OCI-LY7 (cell line): ENCODE results near the gene KIN. TPM values are rescaled to one million over a fixed set of nuclear protein-coding genes. Genes with fewer than 3 reads are reported as not detected.

Source experiments
- BruUV-seq: library from RNA; stranded (reverse); fragments of 400-500 nt; replicated peaks from 2 replicates; lab custom pipeline; 2021; lab: Mats Ljungman, UMichigan
- CTCF ChIA-PET: fragments of 300-600 bp; sonication (Branson Sonifier 250); formaldehyde crosslinking; loops from one replicate; lab custom pipeline; 2022; ENCODE audit warnings: antibody characterized with exemption; ENCODE audit not compliant: unreplicated experiment; lab: Charles Lee
- POLR2A ChIA-PET: fragments of 300-600 bp; sonication (Branson Sonifier 250); formaldehyde crosslinking; loops from one replicate; lab custom pipeline; 2022; ENCODE audit warnings: antibody characterized with exemption; lab: Charles Lee
- DNase-seq: peaks from one replicate; pipeline ENCODE4 v3.0.0-alpha.2; 2015; ENCODE audit warnings: low spot score
- H2AFZ ChIP-seq: fragments of 200-600 bp; sonication (generic), shearing (Covaris generic); 2 replicates; pipeline ENCODE4 v1.6.1; 2014; ENCODE audit warnings: mild to moderate bottlenecking, antibody characterized with exemption, low read length, moderate library complexity
- H3K27ac ChIP-seq: fragments of 200-600 bp; sonication (generic); 2 replicates; pipeline ENCODE4 v1.5.1; 2014; ENCODE audit warnings: mixed run types, low read depth, mild to moderate bottlenecking, moderate library complexity, low read length, inconsistent platforms; ENCODE audit not compliant: poor library complexity, severe bottlenecking
- H3K36me3 ChIP-seq: fragments of 200-600 bp; sonication (generic); 2 replicates; pipeline ENCODE4 v1.6.1; 2014; ENCODE audit warnings: mild to moderate bottlenecking, antibody characterized with exemption, low read length, moderate library complexity, mixed read lengths; ENCODE audit not compliant: insufficient read depth
- H3K4me1 ChIP-seq: fragments of 200-600 bp; sonication (generic); 2 replicates; pipeline ENCODE4 v1.5.1; 2014; ENCODE audit warnings: mild to moderate bottlenecking, low read length; ENCODE audit not compliant: insufficient read depth, poor library complexity, severe bottlenecking
- H3K4me2 ChIP-seq: fragments of 200-600 bp; sonication (generic); 2 replicates; pipeline ENCODE4 v1.6.1; 2014; ENCODE audit warnings: mild to moderate bottlenecking, low read length
- H3K4me3 ChIP-seq: fragments of 200-600 bp; sonication (generic); 2 replicates; pipeline ENCODE4 v1.5.1; 2014; ENCODE audit warnings: mild to moderate bottlenecking, low read depth, low read length; ENCODE audit not compliant: poor library complexity, severe bottlenecking
- H3K79me2 ChIP-seq: fragments of 200-600 bp; sonication (generic); 2 replicates; pipeline ENCODE4 v1.6.1; 2016; ENCODE audit warnings: low read depth, mild to moderate bottlenecking, low read length, moderate library complexity, mixed read lengths; ENCODE audit not compliant: insufficient read depth
- H3K9me2 ChIP-seq: fragments of 200-600 bp; sonication (generic); 2 replicates; pipeline ENCODE4 v1.6.1; 2016; ENCODE audit warnings: mild to moderate bottlenecking, low read length, mixed read lengths; ENCODE audit not compliant: insufficient read depth
- H3K9me3 ChIP-seq: fragments of 200-600 bp; sonication (generic); 2 replicates; pipeline ENCODE4 v1.6.1; 2014; ENCODE audit warnings: mild to moderate bottlenecking, mixed run types, low read length, mixed read lengths
- H4K20me1 ChIP-seq: fragments of 200-600 bp; sonication (generic); 2 replicates; pipeline ENCODE4 v1.6.1; 2014; ENCODE audit warnings: mild to moderate bottlenecking, antibody characterized with exemption, low read length, moderate library complexity, mixed read lengths; ENCODE audit not compliant: insufficient read depth
- CTCF ChIP-seq: fragments of 200-600 bp; sonication (generic); conservative IDR thresholded peaks from 2 replicates; pipeline ENCODE4 v1.5.1; 2014; ENCODE audit warnings: mild to moderate bottlenecking, antibody characterized with exemption, low read length, moderate library complexity, mixed read lengths
- EZH2phosphoT487 ChIP-seq: fragments of 200-600 bp; sonication (generic); IDR thresholded peaks from 2 replicates; pipeline ENCODE4 v1.6.1; 2018; ENCODE audit warnings: low read depth, borderline replicate concordance, mild to moderate bottlenecking, mixed run types, antibody characterized with exemption, low read length, moderate library complexity, mixed read lengths
- intact Hi-C: fragments of 100-400 bp; cut with micrococcal nuclease; formaldehyde crosslinking; loops from one replicate; pipeline ENCODE4 v1.10.0; 2022; ENCODE audit not compliant: unreplicated experiment
- total RNA-seq, 2 experiments: library from RNA; depleted of rRNA in 1 of 2; stranded (reverse); fragments of >200 nt in 1 of 2; shearing (Covaris generic) in 1 of 2; gene quantifications; 2 replicates each; pipeline ENCODE4 v1.2.3, GENCODE V29; 2014 to 2022

Gene KIN
- total RNA-seq, 2 experiments from 2014 or later = 12.0 to 15.5 TPM

- H3K9me3 ChIP-seq = no peaks in the 10 kb centered on the region
- H3K4me2 ChIP-seq = no peak overlapping the region
- no peak overlapping the region for H2AFZ ChIP-seq
- no peaks in the 10 kb centered on the region for H3K9me2 ChIP-seq
- TF ChIP-seq EZH2phosphoT487 (no peak), CTCF (no peak)
- DNase-seq = no peak
- H3K27ac ChIP-seq = no peak overlapping the region
- no TSS peak for BruUV-seq
- no peaks in the 10 kb centered on the region for H3K79me2 ChIP-seq
- intact Hi-C loops = no loop called here
- no peaks in the 10 kb centered on the region for H3K4me1 ChIP-seq
- H3K36me3 ChIP-seq = no peaks in the 10 kb centered on the region
- ChIA-PET POLR2A (no interaction called here), CTCF (no interaction called here)
- no peak overlapping the region for H3K4me3 ChIP-seq
- no peaks in the 10 kb centered on the region for H4K20me1 ChIP-seq
These were observed 85.4 kb downstream of the KIN start for GRCh38 chr10:7702288-7702812.

GRCh38 chr10:7701158-7701742 lies 86.5 kb downstream of the KIN start:
- TF ChIP-seq CTCF (no peak), EZH2phosphoT487 (no peak)
- POLR2A ChIA-PET = no interaction called here

More at GRCh38 chr10:7701158-7701742, 86.5 kb downstream of the KIN start:
- H3K4me3 ChIP-seq = no peak overlapping the region
- no peaks in the 10 kb centered on the region for H3K9me2 ChIP-seq
- intact Hi-C loops = no loop called here
- no peaks in the 10 kb centered on the region for H3K79me2 ChIP-seq
- H3K4me2 ChIP-seq = no peak overlapping the region
- DNase-seq = no peak
- CTCF ChIA-PET = no interaction called here
- no peaks in the 10 kb centered on the region for H3K4me1 ChIP-seq
- H3K27ac ChIP-seq = no peak overlapping the region
- no peaks in the 10 kb centered on the region for H3K9me3 ChIP-seq
- H2AFZ ChIP-seq = no peak overlapping the region
- BruUV-seq = no TSS peak
- H3K36me3 ChIP-seq = no peaks in the 10 kb centered on the region
- no peaks in the 10 kb centered on the region for H4K20me1 ChIP-seq

Other genes with a start within 250 kb of the KIN start
- gene ITIH5, start 121.0 kb downstream of the KIN start, total RNA-seq (2014; rRNA removed; shearing (Covaris generic)) = not detected in 2 replicates
- gene ITIH5, start 121.0 kb downstream of the KIN start, total RNA-seq (2022) = not detected in 2 replicates
- gene ITIH2, start 84.7 kb downstream of the KIN start, total RNA-seq (2014; rRNA removed; shearing (Covaris generic)) = not detected in 2 replicates
- not detected in 2 replicates for gene ITIH2, start 84.7 kb downstream of the KIN start, total RNA-seq (2022)
- gene ATP5F1C, start 184 bp upstream of the KIN start, total RNA-seq (2014; rRNA removed; shearing (Covaris generic)) = 221 and 242 TPM in 2 replicates
- 283 and 304 TPM in 2 replicates for gene ATP5F1C, start 184 bp upstream of the KIN start, total RNA-seq (2022)
- gene TAF3, start 30.5 kb upstream of the KIN start, total RNA-seq (2014; rRNA removed; shearing (Covaris generic)) = 3.8 and 4.4 TPM in 2 replicates
- gene TAF3, start 30.5 kb upstream of the KIN start, total RNA-seq (2022) = 11.1 and 12.0 TPM in 2 replicates